Gastrocnemius medialis (tissue), 4 donors: Measurements from ENCODE around the gene BIRC7.

Experiments
- POLR2A ChIP-seq, 2 donors: fragments of 450-650 bp; IDR thresholded peaks; one replicate each; pipeline ENCODE4 v1.6.1; 2017; ENCODE audit warnings: antibody characterized with exemption in 2 of 2, mild to moderate bottlenecking in 2 of 2, moderate library complexity in 2 of 2
- TF ChIP-seq, protein P1 (sequence below), 5 experiments: fragments of 450-650 bp in 3 of 5; fragments of 200-600 bp in 2 of 5; sonication (generic) in 2 of 5; IDR thresholded peaks in 4 of 5; conservative IDR thresholded peaks in 1 of 5; 1 replicate in 4 of 5; 2 replicates in 1 of 5; pipeline ENCODE4 v1.5.1; 2016 to 2019; ENCODE audit warnings: antibody characterized with exemption in 5 of 5, mild to moderate bottlenecking in 3 of 5, moderate library complexity in 3 of 5

DNA sequence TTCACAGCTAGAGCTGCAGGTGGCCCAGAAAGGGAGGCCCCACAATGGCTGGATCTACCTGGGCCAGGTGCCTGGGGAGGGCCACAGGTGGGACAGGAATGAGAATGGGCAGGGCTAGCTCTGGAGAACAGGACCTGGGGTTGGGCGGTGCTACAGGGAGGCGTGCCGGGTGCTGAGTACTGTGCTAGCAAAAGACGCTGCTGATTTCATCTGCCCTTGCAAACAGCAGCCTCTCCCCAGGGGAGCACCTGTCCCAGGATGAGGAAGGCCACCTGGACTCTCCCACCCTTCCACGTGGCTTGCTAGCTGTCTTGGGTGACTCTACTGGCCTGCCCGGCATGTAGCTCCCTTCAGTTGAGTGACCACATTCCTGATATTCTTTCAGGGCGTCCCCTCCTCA is 13.2 kb upstream of the BIRC7 start:
- no peak for TF ChIP-seq POLR2A (IDR thresholded peaks at IDR 0.05)
- TF ChIP-seq, protein P1, sequence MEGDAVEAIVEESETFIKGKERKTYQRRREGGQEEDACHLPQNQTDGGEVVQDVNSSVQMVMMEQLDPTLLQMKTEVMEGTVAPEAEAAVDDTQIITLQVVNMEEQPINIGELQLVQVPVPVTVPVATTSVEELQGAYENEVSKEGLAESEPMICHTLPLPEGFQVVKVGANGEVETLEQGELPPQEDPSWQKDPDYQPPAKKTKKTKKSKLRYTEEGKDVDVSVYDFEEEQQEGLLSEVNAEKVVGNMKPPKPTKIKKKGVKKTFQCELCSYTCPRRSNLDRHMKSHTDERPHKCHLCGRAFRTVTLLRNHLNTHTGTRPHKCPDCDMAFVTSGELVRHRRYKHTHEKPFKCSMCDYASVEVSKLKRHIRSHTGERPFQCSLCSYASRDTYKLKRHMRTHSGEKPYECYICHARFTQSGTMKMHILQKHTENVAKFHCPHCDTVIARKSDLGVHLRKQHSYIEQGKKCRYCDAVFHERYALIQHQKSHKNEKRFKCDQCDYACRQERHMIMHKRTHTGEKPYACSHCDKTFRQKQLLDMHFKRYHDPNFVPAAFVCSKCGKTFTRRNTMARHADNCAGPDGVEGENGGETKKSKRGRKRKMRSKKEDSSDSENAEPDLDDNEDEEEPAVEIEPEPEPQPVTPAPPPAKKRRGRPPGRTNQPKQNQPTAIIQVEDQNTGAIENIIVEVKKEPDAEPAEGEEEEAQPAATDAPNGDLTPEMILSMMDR (IDR thresholded peaks at IDR 0.05 in 4 of 5, conservative IDR thresholded peaks at IDR 0.05 in 1 of 5), result no peak
